HepG2 (cell line): Measurements from ENCODE around the gene C2orf76. TPM values are rescaled to one million over a fixed set of nuclear protein-coding genes. Genes with fewer than 3 reads are reported as not detected.

Experiments
- ATAC-seq: fragments of 200-7000 bp; cut with Tn5 transposase; 3 replicates; pipeline ENCODE4 v1.9.1; 2020; ENCODE audit warnings: mild to moderate bottlenecking, moderate library complexity
- BruUV-seq: library from RNA; stranded (reverse); fragments of 400-500 nt; replicated peaks from 2 replicates; lab custom pipeline; 2021; lab: Mats Ljungman, UMichigan
- CTCF ChIA-PET: fragments of 300-600 bp; formaldehyde crosslinking; extraction: SDS; loops from one replicate; lab custom pipeline; 2021; ENCODE audit warnings: low total read pairs, inconsistent platforms, low intra/inter-chr PET ratio; lab: Yijun Ruan, JAX
- POLR2A ChIA-PET: fragments of 350-600 bp; sonication (Branson Sonifier 250); formaldehyde crosslinking; loops from one replicate; lab custom pipeline; 2020; ENCODE audit warnings: antibody characterized with exemption, inconsistent platforms; lab: Yijun Ruan, JAX
- DNase-seq: peaks from one replicate; pipeline ENCODE4 v3.0.0-alpha.2; 2015; ENCODE audit warnings: low spot score
- FAIRE-seq: peaks from 3 replicates; lab custom pipeline; 2011; peaks lifted over from hg19 to GRCh38; lab: Jason Lieb, UNC
- H2AFZ ChIP-seq: one replicate; pipeline ENCODE4 v1.6.1; 2011; ENCODE audit warnings: low read length, inconsistent platforms
- H3K27ac ChIP-seq: fragments of 300-600 bp; 3 replicates; pipeline ENCODE4 v1.8.0; 2011; ENCODE audit warnings: mixed run types, mild to moderate bottlenecking, mixed read lengths, low read length, inconsistent platforms; ENCODE audit not compliant: insufficient read depth; ENCODE audit errors: extremely low read length
- H3K27me3 ChIP-seq, 2 experiments: fragments of 200-600 bp in 1 of 2; 2 replicates in 1 of 2; 3 replicates in 1 of 2; pipeline versions ENCODE4 v1.6.0 to v1.8.0; 2011; ENCODE audit warnings: low read length in 2 of 2, mild to moderate bottlenecking in 2 of 2, moderate library complexity in 2 of 2, inconsistent platforms in 1 of 2; ENCODE audit not compliant: insufficient read depth in 2 of 2, control insufficient read depth in 1 of 2
- H3K36me3 ChIP-seq, 2 experiments: fragments of 200-600 bp in 1 of 2; replicated peaks in 1 of 2; 2 replicates in 1 of 2; 3 replicates in 1 of 2; pipeline versions ENCODE4 v1.5.1 to v1.8.0; 2011; ENCODE audit warnings: low read length in 2 of 2, inconsistent platforms in 1 of 2; ENCODE audit not compliant: insufficient read depth in 2 of 2, control insufficient read depth in 1 of 2
- H3K4me1 ChIP-seq: 2 replicates; pipeline ENCODE4 v1.5.1; 2012; ENCODE audit warnings: low read length, inconsistent platforms; ENCODE audit not compliant: insufficient read depth
- H3K4me2 ChIP-seq: 2 replicates; pipeline ENCODE4 v1.6.0; 2011; ENCODE audit warnings: low read depth, low read length, inconsistent platforms
- H3K4me3 ChIP-seq, 3 experiments: fragments of 200-600 bp in 1 of 3; sonication (generic), shearing (Covaris generic) in 1 of 3; replicated peaks in 1 of 3; 2 replicates each; pipeline ENCODE4 v1.5.1; 2011 to 2016; ENCODE audit warnings: low read length in 3 of 3, inconsistent platforms in 2 of 3, low read depth in 2 of 3, mild to moderate bottlenecking in 2 of 3, control low read depth in 1 of 3, mixed read lengths in 1 of 3; ENCODE audit not compliant: insufficient read depth in 1 of 3
- H3K79me2 ChIP-seq: one replicate; pipeline ENCODE4 v1.6.1; 2011; ENCODE audit warnings: low read length, inconsistent platforms; ENCODE audit not compliant: insufficient read depth
- H3K9ac ChIP-seq: 2 replicates; pipeline ENCODE4 v1.6.0; 2011; ENCODE audit warnings: mild to moderate bottlenecking, low read depth, low read length, inconsistent platforms; ENCODE audit not compliant: insufficient read depth
- H3K9me3 ChIP-seq: 2 replicates; pipeline ENCODE4 v1.5.1; 2012; ENCODE audit warnings: mild to moderate bottlenecking, low read length
- H4K20me1 ChIP-seq: 2 replicates; pipeline ENCODE4 v1.6.0; 2011; ENCODE audit warnings: inconsistent platforms, mild to moderate bottlenecking, low read length, moderate library complexity; ENCODE audit not compliant: insufficient read depth
- ATM ChIP-seq: fragments of 450-650 bp; IDR thresholded peaks from 2 replicates; pipeline ENCODE4 v1.7.1; 2017; ENCODE audit warnings: mild to moderate bottlenecking, borderline replicate concordance
- CBX1 ChIP-seq: IDR thresholded peaks from one replicate; pipeline ENCODE4 v1.6.1; 2016; ENCODE audit warnings: antibody characterized with exemption, low read depth
- NR2C2 ChIP-seq: sonication (generic); formaldehyde crosslinking; IDR thresholded peaks from 2 replicates; pipeline ENCODE4 v1.4.0; 2020; ENCODE audit warnings: missing genetic modification reagents, mild to moderate bottlenecking, moderate library complexity, borderline replicate concordance
- YEATS4 ChIP-seq: sonication (generic); formaldehyde crosslinking; IDR thresholded peaks from 2 replicates; pipeline ENCODE4 v1.4.0; 2020; ENCODE audit warnings: missing genetic modification reagents, borderline replicate concordance
- ZBTB40 ChIP-seq, 2 experiments: fragments of 450-650 bp in 1 of 2; sonication (generic) in 1 of 2; formaldehyde crosslinking in 1 of 2; IDR thresholded peaks; 2 replicates each; pipeline versions ENCODE4 v1.6.1 to v1.8.0; 2016 to 2022; ENCODE audit warnings: antibody characterized with exemption in 1 of 2, mild to moderate bottlenecking in 1 of 2, missing genetic modification reagents in 1 of 2
- ZNF44 ChIP-seq: sonication (generic); formaldehyde crosslinking; IDR thresholded peaks from 2 replicates; pipeline ENCODE4 v1.5.1; 2020; ENCODE audit warnings: mild to moderate bottlenecking, missing genetic modification reagents
- ZNF674 ChIP-seq: sonication (generic); formaldehyde crosslinking; IDR thresholded peaks from 2 replicates; pipeline ENCODE4 v1.5.0; 2020; ENCODE audit warnings: low read depth, mild to moderate bottlenecking, missing genetic modification reagents
- ZNF724P ChIP-seq: sonication (generic); formaldehyde crosslinking; IDR thresholded peaks from 2 replicates; pipeline ENCODE4 v1.8.0; 2022; ENCODE audit warnings: missing genetic modification reagents, borderline replicate concordance
- ZNF790 ChIP-seq: sonication (generic); formaldehyde crosslinking; IDR thresholded peaks from 2 replicates; pipeline ENCODE4 v1.8.0; 2022; ENCODE audit warnings: missing genetic modification reagents, mild to moderate bottlenecking, borderline replicate concordance
- ZNF83 ChIP-seq: sonication (generic); formaldehyde crosslinking; IDR thresholded peaks from 2 replicates; pipeline ENCODE4 v1.4.0; 2020; ENCODE audit warnings: missing genetic modification reagents, mild to moderate bottlenecking, borderline replicate concordance
- WGBS: methylation state at CpG from one replicate; pipeline ENCODE4 v1.1.6; 2017; ENCODE audit warnings: low lambda C conversion rate; 5-methylcytosine and 5-hydroxymethylcytosine counted together
- in situ Hi-C: cut with HindIII; loops from 2 replicates; pipeline ENCODE4 v1.10.0; 2017; ENCODE audit warnings: low pct_unique_long_range_greater_than_20kb; ENCODE audit not compliant: extremely low pct_ligation_motif_present
- intact Hi-C: fragments of 100-400 bp; cut with micrococcal nuclease; formaldehyde crosslinking; loops from one replicate; pipeline ENCODE4 v1.10.0; 2022; ENCODE audit not compliant: unreplicated experiment
- polyA plus RNA-seq, 8 experiments: library from polyadenylated mRNA; depleted of rRNA in 3 of 8; stranded (reverse) in 7 of 8; unstranded in 1 of 8; fragments of >200 nt; fragmentation: Illumina TruSeq in 4 of 8; extraction: Trizol in 4 of 8; gene quantifications; 2 replicates each; pipeline versions ENCODE4 v1.2.1 to v1.2.3, GENCODE V29; 2011 to 2016; ENCODE audit warnings: low read depth in 4 of 8, missing spikeins in 1 of 8, mixed read lengths in 1 of 8; ENCODE audit not compliant: insufficient read depth in 1 of 8
- total RNA-seq, 5 experiments: library from RNA; depleted of rRNA; stranded (reverse); fragments of >200 nt; fragmentation: Illumina TruSeq; extraction: Trizol; gene quantifications; 2 replicates each; pipeline ENCODE4 v1.2.3, GENCODE V29; 2016; ENCODE audit warnings: low read depth in 1 of 5
- TF ChIP-seq, protein P1 (sequence below): sonication (generic); formaldehyde crosslinking; IDR thresholded peaks from 2 replicates; pipeline ENCODE4 v1.4.0; 2020; ENCODE audit warnings: missing genetic modification reagents

The C2orf76 gene
- total and polyA plus RNA-seq, 2 of the 13 experiments (the other 11 are each of a cell fraction or from before 2014, with no cell fraction given), result 7.7 to 8.5 TPM

DNA sequence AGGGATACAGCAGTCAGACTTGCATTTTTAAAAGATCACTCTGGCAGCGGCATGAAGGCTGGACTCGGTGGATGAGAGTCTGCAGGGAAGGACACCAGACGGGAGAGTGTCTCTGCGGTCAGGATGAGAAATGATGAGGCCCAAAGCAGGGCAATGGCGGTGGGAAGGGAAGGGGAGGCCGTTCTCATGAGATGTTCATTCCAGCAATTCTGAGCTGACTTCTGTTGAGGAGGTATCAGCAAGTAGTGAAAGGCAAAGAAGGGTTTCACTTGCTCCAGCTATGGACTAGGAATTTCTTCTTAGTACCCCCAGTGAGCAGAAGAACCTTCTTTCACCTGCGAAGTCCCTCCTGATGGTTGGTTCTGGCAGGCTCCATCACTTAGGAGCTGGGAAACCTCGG lies 80.0 kb downstream of the C2orf76 start:
- no peak for FAIRE-seq
- TF ChIP-seq, protein P1, sequence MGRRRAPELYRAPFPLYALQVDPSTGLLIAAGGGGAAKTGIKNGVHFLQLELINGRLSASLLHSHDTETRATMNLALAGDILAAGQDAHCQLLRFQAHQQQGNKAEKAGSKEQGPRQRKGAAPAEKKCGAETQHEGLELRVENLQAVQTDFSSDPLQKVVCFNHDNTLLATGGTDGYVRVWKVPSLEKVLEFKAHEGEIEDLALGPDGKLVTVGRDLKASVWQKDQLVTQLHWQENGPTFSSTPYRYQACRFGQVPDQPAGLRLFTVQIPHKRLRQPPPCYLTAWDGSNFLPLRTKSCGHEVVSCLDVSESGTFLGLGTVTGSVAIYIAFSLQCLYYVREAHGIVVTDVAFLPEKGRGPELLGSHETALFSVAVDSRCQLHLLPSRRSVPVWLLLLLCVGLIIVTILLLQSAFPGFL, result no peak
- TF ChIP-seq YEATS4 (CRISPR knock-in tag) (no peak), ZNF44 (CRISPR knock-in tag) (no peak), ZNF674 (CRISPR knock-in tag) (no peak), NR2C2 (CRISPR knock-in tag) (no peak), ZNF790 (CRISPR knock-in tag) (no peak), CBX1 (no peak), ATM (no peak), ZNF83 (CRISPR knock-in tag) (no peak), ZNF724P (CRISPR knock-in tag) (no peak), ZBTB40 (IDR thresholded peaks at IDR 0.05) (no peak), ZBTB40 (CRISPR knock-in tag; IDR thresholded peaks at IDR 0.05) (no peak)
- TF ChIP-seq, all 625 proteins: peak for 0
- no peaks in the 10 kb centered on the region for H3K36me3 ChIP-seq
- H3K27me3 ChIP-seq, result peaks cover 0 to 20% of the 10 kb centered on the region in 2 experiments; a peak in 4 of 5 replicates
- H3K4me3 ChIP-seq, result no peak overlapping the region
- in situ Hi-C loops (loop anchor here (10.0 kb wide), 1 partner anchor 272 kb away; no protein-coding TSS in a partner anchor), intact Hi-C loops (no loop called here)
- no peak overlapping the region for H3K9ac ChIP-seq
- no peaks in the 10 kb centered on the region for H4K20me1 ChIP-seq
- DNase-seq (no peak), ATAC-seq (no peak)
- WGBS, result 40% methylated on average over 8 of the region's 8 CpGs
- H3K4me2 ChIP-seq, result no peak overlapping the region
- no TSS peak for BruUV-seq
- H3K27ac ChIP-seq, result no peak overlapping the region
- POLR2A ChIA-PET, result no interaction called here
- H3K9me3 ChIP-seq, result no peaks in the 10 kb centered on the region
- CTCF ChIA-PET, result no interaction called here
- H3K4me1 ChIP-seq, result peaks cover 9% of the 10 kb centered on the region
- H3K79me2 ChIP-seq, result no peaks in the 10 kb centered on the region
- H2AFZ ChIP-seq, result no peak overlapping the region
